B cell (primary cell): ENCODE data around the gene SLC13A2.

Source experiments
- EZH2 ChIP-seq: IDR thresholded peaks from 2 replicates; pipeline ENCODE4 v1.6.1; 2012; ENCODE audit warnings: borderline replicate concordance, low read depth, mild to moderate bottlenecking, moderate library complexity, low read length; ENCODE audit not compliant: insufficient read depth, poor library complexity, severe bottlenecking
- TF ChIP-seq, protein P1 (sequence below): fragments of 200-600 bp; IDR thresholded peaks from one replicate; pipeline ENCODE4 v1.8.0; 2022; ENCODE audit warnings: antibody characterized with exemption, mild to moderate bottlenecking

DNA sequence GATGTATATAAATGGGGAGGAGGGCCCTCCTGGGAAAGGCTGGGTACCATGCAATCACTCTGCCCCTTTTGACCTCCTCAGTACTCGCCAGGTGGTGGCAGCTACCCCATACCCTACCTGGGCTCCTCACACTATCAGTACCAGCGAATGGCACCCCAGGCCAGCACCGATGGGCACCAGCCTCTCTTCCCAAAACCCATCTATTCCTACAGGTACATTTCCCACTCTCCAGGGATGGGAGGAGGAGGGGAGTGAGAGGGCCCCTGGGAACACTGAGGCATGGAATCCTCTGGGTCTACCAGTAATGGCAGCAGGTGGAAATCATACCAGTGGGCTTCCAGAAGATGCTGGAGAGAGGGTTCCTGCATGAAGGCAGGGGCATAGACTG, 55.6 kb downstream of the SLC13A2 start:
- TF ChIP-seq, protein P1, sequence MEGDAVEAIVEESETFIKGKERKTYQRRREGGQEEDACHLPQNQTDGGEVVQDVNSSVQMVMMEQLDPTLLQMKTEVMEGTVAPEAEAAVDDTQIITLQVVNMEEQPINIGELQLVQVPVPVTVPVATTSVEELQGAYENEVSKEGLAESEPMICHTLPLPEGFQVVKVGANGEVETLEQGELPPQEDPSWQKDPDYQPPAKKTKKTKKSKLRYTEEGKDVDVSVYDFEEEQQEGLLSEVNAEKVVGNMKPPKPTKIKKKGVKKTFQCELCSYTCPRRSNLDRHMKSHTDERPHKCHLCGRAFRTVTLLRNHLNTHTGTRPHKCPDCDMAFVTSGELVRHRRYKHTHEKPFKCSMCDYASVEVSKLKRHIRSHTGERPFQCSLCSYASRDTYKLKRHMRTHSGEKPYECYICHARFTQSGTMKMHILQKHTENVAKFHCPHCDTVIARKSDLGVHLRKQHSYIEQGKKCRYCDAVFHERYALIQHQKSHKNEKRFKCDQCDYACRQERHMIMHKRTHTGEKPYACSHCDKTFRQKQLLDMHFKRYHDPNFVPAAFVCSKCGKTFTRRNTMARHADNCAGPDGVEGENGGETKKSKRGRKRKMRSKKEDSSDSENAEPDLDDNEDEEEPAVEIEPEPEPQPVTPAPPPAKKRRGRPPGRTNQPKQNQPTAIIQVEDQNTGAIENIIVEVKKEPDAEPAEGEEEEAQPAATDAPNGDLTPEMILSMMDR = no peak
- TF ChIP-seq EZH2 = no peak
